CD4-positive, alpha-beta T cell treated with Interleukin-15 for 1 hour (primary cell): ENCODE results near the gene RIN3.
"Not testable (repeated sequence)": the region's sequence is repeated elsewhere in the genome, so short reads cannot be mapped to it uniquely, and the experiment has no call there.

Experiments used
- DNase-seq: peaks from one replicate; pipeline ENCODE4 v3.0.0-alpha.2; 2020

RIN3 gene

DNA sequence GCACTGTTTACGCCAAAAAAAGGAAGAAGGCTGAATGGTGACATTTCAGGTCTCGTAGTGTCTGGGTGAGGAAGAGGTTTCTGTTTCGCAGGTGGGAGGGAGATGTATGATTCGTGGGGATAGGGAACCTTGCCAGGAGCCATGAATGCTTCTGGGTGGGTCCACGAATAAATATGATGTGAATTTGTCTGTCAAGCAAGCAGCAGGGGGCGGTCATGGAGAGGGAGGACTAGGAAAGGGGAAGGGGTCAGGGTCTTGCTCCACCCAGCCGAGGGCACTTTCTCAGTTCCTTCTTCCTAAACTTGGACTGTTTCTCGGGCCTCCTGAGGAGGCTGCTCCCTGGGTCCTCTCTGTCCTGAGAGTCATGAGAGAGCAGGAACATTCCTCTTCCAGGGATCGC lies 162.4 kb downstream of the RIN3 start:
- DNase-seq = peak; percentile 54

GRCh38 chr14:92676403-92677086 lies 163.0 kb downstream of the RIN3 start:
- no peak for DNase-seq

- DNase-seq = peak; percentile 53
Measured at GRCh38 chr14:92677087-92677668, 163.6 kb downstream of the RIN3 start.

DNA sequence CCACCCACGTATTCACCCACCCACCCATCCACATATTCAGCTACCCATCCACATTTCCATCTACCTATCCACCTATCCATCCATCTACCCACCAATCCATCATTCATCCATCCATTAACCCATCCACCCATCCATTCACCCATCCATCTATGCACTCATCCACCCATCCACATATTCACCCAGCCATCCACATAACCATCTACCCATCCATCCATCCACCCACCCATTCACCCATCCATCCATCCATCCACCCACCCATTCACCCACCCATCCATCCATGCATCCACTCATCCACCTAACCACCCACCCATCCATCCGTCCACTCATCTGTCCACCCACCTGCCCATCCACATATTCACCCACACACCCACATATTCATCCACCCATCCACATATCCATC lies 164.4 kb downstream of the RIN3 start:
- DNase-seq = no peak

DNA sequence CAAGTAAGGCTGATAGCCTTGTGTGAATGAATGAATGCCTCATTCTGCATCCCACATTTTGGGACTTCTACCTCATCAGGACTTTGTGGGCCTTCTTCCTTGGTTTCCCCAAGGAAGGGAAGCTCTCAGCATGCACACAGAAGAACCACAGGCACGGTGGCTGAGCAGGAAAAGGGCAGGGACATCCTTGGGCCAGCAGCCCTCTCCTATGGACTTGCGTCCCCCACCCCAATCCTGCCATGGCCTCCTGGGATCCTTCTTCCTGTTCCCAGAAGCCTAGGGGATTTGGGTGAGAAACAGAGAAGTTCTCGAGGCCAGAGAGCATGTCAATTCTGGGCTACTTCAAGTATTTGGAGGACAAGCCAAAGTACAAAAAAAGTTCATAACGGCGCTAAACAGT lies 165.2 kb downstream of the RIN3 start:
- DNase-seq = no peak

GRCh38 chr14:92679246-92679645 lies 165.7 kb downstream of the RIN3 start:
- DNase-seq = no peak

DNA sequence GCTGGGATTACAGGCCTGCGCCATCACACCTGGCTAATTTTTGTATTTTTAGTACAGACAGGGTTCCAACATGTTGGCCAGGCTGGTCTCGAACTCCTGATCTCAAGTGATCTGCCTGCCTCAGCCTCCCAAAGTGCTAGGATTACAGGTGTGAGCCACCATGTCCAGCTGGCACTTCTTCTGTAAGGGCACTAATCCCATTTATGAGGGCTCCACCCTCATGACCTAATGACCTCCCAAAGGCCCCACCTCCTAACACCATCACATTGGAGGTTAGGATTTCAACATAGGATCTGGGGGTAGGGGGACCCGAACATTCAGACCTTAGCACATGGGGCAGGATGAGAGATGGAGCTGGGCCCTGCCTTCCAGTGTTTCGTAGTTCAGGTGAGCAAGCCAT lies 166.7 kb downstream of the RIN3 start:
- DNase-seq = not testable (repeated sequence)

DNA sequence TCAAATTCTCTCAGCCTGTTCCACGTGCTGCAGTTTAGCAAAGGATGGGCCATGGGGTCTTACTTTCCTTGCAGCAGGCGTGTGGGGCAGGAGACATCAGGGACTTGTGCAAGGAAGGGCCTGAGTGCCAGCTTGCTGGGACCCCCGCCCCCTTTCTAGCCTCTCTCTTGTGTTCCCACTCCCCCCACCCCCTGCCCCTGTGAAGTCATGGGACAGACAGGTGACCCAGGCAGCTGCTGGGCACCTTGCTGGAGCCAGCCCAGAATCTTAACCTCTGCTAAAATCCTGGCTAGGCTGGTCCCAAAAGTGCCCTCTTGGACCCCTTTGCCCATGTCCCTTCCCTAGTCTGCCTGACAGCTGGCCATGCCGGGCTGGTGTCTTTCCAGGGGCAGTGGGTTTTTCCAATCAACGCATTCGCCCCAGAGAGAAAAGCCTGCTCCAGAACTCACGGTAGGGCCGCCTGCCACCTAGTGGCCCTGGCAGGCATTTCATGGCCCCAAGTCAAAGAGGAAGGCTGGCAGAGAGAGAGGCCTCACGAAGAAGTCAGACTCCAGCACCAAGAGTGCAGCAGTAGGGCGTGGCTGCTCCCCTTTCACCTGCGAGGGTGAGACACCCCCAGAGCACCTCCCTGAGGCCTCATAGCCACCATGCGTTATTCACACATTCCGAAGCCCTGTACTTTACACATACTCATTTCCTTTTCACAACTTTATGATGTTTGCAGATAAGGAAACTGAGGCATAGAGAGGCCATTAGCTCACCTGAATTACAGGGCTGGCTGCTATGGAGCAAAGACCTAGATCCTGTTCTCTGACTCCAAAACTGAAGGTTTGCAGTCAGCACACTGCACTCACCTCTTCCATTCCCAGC lies 167.4 kb downstream of the RIN3 start:
- DNase-seq = peak; percentile 80

DNA sequence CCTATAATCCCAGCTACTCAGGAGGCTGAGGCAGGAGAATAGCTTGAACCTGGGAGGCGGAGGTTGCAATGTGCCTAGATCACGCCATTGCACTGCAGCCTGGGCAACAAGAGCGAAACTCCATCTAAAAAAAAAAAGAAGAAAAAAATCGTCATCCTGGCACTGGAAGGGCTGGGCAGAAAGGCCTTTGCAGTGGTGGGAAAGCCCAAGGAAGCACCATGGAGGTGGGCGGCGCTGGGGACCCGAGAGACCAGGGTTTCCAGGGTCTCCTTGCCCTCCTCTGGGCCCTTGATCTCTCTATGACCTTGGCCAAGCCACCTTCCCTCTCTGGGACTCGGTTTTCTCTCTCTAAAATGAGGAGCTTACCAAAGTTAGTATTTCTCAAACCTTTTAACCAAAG lies 169.5 kb downstream of the RIN3 start:
- no peak for DNase-seq

- DNase-seq = no peak
Measured at GRCh38 chr14:92684801-92685560, 171.4 kb downstream of the RIN3 start.

DNA sequence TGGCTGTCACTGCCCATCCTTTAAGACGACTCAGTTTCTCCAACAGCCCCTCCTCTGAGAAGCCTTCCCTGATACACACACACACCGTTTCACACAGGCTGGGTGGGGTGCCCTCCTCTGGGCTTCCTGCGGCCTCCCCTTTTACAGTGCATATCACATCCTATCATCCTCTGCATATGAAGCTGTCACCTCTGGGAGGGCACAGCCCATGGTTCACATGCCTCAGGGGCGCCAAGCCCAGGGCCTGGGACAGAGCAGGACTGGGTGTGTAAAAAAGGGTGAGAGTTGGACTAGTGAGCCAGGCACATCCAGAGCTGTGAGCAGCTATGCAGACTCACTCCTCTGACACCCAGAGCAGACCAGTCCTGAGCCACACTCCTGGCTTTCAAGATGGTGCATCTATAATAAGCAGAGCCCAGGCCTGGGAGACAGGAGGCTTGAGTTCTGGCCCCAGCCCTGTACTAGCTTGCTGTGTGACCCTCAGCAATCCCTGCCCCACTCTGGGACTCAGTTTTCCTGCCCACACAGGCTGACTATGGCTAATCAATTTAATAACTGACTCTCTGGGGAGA lies 172.3 kb downstream of the RIN3 start:
- no peak for DNase-seq

- no peak for DNase-seq
Measured at GRCh38 chr14:92686411-92686899, 172.9 kb downstream of the RIN3 start.

GRCh38 chr14:92686900-92687427 lies 173.4 kb downstream of the RIN3 start:
- peak; percentile 62 for DNase-seq

GRCh38 chr14:92687681-92688433 lies 174.3 kb downstream of the RIN3 start:
- no peak for DNase-seq

GRCh38 chr14:92688434-92689375 lies 175.1 kb downstream of the RIN3 start:
- DNase-seq = no peak

DNA sequence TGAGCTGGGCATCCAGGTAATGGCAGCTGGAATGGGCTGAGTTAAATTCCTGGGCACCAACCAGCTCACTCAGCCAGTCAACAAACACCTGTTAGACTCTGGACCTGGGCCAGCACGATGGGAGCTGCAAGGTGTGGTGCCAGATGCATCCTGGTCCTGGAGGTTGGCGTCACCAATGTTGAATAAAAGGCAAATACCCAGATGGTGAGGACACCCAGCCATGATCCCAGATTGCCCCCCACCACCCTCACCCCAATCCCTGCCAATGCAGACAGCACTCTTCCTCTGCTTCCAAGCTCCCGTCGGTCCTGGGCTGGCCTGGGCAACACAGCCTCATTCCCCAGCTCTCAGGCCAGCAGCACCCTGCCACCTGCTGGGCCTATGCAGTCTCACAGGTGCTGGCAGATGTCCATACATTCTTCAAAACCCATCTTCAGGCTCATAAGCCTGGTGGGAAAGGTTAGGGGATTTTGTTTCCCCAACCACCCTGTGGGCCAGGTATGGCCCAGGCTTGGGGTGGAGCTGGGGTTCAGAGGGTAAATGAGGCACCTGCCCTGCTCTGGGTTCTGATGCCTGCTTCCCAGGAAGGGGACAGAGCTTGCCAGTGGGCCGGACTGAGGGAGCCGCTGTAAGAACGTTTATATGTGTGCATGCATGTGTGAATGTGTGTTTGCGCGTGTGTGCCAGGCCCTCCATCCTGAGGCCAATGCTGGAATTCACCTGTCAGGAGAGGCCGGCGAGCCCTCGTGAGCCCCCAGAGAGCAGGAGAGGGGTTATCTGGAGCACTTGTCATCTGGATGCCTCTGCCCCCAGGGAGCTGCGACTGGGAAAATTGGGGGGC lies 176.8 kb downstream of the RIN3 start:
- DNase-seq = no peak

- DNase-seq = peak; percentile 45
Measured at GRCh38 chr14:92692822-92693226, 179.2 kb downstream of the RIN3 start.

- DNase-seq = no peak
Measured at GRCh38 chr14:92693998-92694795, 180.6 kb downstream of the RIN3 start.

DNA sequence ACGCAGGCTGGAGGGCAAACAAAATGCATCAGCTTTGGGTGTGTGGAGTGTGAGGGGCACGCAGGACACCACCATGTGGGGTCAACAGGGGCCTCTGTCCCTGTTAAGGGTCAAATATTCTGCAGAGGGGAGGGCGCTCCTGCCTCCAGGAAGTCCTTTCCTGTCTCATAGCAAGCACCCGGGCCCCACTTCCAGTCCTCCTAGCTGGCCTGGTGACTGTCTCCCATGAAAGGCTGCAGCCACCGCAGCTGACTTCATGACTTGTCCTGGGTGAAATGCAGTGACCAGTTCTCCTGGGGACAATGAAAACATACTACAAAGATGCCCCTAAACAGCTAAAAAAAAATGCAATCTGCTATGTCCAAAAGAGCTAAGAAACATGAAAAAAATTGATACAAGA lies 181.2 kb downstream of the RIN3 start:
- DNase-seq = no peak
